H1 (cell line): ENCODE results near the gene LCN10. TPM values are rescaled to one million over a fixed set of nuclear protein-coding genes. Genes with fewer than 3 reads are reported as not detected.

ENCODE experiments used
- CHD7 ChIP-seq: fragments of 300-600 bp; sonication (generic); IDR thresholded peaks from 2 replicates; pipeline ENCODE4 v1.7.1; 2012; ENCODE audit warnings: low read length, moderate library complexity, mild to moderate bottlenecking, inconsistent platforms; ENCODE audit not compliant: insufficient replicate concordance
- CTCF ChIP-seq, 3 experiments: IDR thresholded peaks; 1 replicate in 2 of 3; 2 replicates in 1 of 3; pipeline versions ENCODE4 v1.5.1 to v1.6.1; 2011; ENCODE audit warnings: low read length in 3 of 3, mild to moderate bottlenecking in 3 of 3, inconsistent platforms in 2 of 3, low read depth in 1 of 3, moderate library complexity in 1 of 3; ENCODE audit not compliant: insufficient read depth in 1 of 3; ENCODE audit errors: control extremely low read depth in 1 of 3
- EGR1 ChIP-seq: IDR thresholded peaks from 2 replicates; pipeline ENCODE4 v1.6.1; 2011; ENCODE audit warnings: low read depth, low read length, borderline replicate concordance
- KDM5A ChIP-seq: fragments of 200-600 bp; IDR thresholded peaks from 2 replicates; pipeline ENCODE4 v1.7.1; 2012; ENCODE audit warnings: mild to moderate bottlenecking, low read length, inconsistent platforms, mixed read lengths
- POLR2A ChIP-seq, 2 experiments: IDR thresholded peaks; 1 replicate in 1 of 2; 2 replicates in 1 of 2; pipeline ENCODE4 v1.6.1; 2011; ENCODE audit warnings: low read depth in 2 of 2, low read length in 2 of 2, mild to moderate bottlenecking in 2 of 2; ENCODE audit errors: control extremely low read depth in 1 of 2
- SAP30 ChIP-seq: fragments of 300-600 bp; sonication (generic); IDR thresholded peaks from 2 replicates; pipeline ENCODE4 v1.7.1; 2012; ENCODE audit warnings: low read length, moderate library complexity, mild to moderate bottlenecking, inconsistent platforms; ENCODE audit not compliant: insufficient read depth, insufficient replicate concordance
- SUZ12 ChIP-seq: fragments of 200-600 bp; sonication (generic); IDR thresholded peaks from 2 replicates; pipeline ENCODE4 v1.6.1; 2012; ENCODE audit warnings: mild to moderate bottlenecking, inconsistent platforms, low read length, moderate library complexity, mixed read lengths
- TBP ChIP-seq: IDR thresholded peaks from 2 replicates; pipeline ENCODE4 v1.6.1; 2011; ENCODE audit warnings: low read depth, low read length, improper control_type of control experiment
- polyA plus RNA-seq, 7 experiments: library from polyadenylated mRNA; depleted of rRNA in 3 of 7; stranded (reverse) in 5 of 7; unstranded in 2 of 7; fragments of >200 nt in 5 of 7; fragments of 200-250 nt in 2 of 7; gene quantifications; 1 replicate in 5 of 7; 2 replicates in 1 of 7; 4 replicates in 1 of 7; pipeline versions ENCODE4 v1.2.1 to v1.2.3, GENCODE V29; 2011 to 2013; ENCODE audit warnings: missing spikeins in 2 of 7, mixed read lengths in 2 of 7
- total RNA-seq: library from RNA; stranded (reverse); fragmentation: NEBNext Ultra II Directional; extraction: Animal tissue kit (Norgen Biotek cat#: 25700); gene quantifications from 2 replicates; pipeline ENCODE4 v1.2.1, GENCODE V29; 2021

Gene LCN10
- total and polyA plus RNA-seq, 2 of the 8 experiments (the other 6 are each of a cell fraction or from before 2014, with no cell fraction given) = 2.6 to 2.8 TPM

DNA sequence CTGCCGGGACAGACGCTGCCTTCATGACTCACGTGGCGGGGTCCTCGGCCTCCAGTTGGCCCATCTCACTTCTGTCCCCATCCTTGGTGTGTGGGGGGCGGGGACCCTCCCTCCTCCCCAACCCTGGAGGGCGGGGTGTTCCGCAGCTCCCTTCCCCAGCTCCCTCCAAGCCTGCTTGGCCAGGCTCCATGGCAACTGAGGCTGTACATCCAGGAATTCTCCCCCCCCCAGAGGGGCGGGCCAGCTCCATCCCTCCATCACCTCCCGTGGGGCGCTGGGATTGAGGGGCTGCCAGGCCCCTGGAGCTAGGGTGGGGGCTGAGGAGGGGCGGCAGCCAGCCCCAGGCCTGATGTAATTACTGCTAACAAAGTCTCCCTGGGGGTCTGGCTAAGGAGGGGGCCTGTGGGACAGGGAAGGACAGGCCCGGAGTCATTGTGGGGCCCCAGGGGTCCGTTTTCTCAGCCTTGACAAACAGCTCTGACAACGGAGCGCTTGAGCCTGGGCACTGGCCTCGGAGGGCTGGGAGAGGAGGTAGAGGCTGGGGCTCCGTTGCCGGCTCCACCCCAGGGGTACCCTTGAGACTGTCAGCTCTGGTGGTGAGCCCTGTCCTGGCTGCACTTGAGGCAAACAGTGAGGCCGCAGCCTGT is 22.4 kb downstream of the LCN10 start (continued):
- TF ChIP-seq CHD7 (no peak), CTCF (IDR thresholded peaks at IDR 0.05; ENCODE audit: control extremely low read depth in 1 of 3, insufficient read depth in 1 of 3, low read depth in 1 of 3, low read length in 3 of 3) (no peak), TBP (no peak), POLR2A (IDR thresholded peaks at IDR 0.05; ENCODE audit: control extremely low read depth in 1 of 2, low read depth in 2 of 2, low read length in 2 of 2) (peak in 1 of 2 experiments; percentile 19; a peak in 1 of 3 replicates), EGR1 (no peak), KDM5A (no peak), SAP30 (no peak), SUZ12 (no peak)
